ENCODE measurements around the gene ACAP2. TPM values are rescaled to one million over a fixed set of nuclear protein-coding genes. Genes with fewer than 3 reads are reported as not detected.

Gene ACAP2
- total and polyA plus RNA-seq, 12 donors: 4.3 to 26.7 (median 15.0) TPM

- peaks cover 10 to 32% (median 20%) of the 10 kb centered on the region in 9 donors for H3K4me1 ChIP-seq
- DNase-seq (no peak), ATAC-seq (no peak)
- H3K36me3 ChIP-seq: peaks cover 0 to 13% (median 0%) of the 10 kb centered on the region in 9 donors
- no peak overlapping the region for H3K27ac ChIP-seq
- intact Hi-C loops (cut with DNase I): loop anchor here in 2 of 10 donors (5.0 kb wide), 2 partner anchors 73 to 88 kb away; no protein-coding TSS in a partner anchor
- 96 to 98% methylated on average over 3 of the region's 3 CpGs for WGBS, 2 donors
- no peak for TF ChIP-seq CTCF (IDR thresholded peaks at IDR 0.05)
- H3K4me3 ChIP-seq: no peak overlapping the region
- no peaks in the 10 kb centered on the region for H3K9me3 ChIP-seq
- H3K27me3 ChIP-seq: no peaks in the 10 kb centered on the region
These were observed 217.7 kb downstream of the ACAP2 start for GRCh38 chr3:195224980-195225580.

Other genes starting within 250 kb of the ACAP2 start
- 1 to 10 TPM; 2.2 to 7.2 (median 3.6) TPM for gene XXYLT1, start 171.9 kb downstream of the ACAP2 start, total RNA-seq
- gene XXYLT1, start 171.9 kb downstream of the ACAP2 start, polyA plus RNA-seq: 1 to 10 TPM; 2.7 to 4.5 TPM
- gene PPP1R2, start 100.3 kb upstream of the ACAP2 start, total RNA-seq: 10 to 100 TPM; 37.6 to 55.2 (median 41.0) TPM
- 10 to 100 TPM; 15.4 to 24.9 TPM for gene PPP1R2, start 100.3 kb upstream of the ACAP2 start, polyA plus RNA-seq
- gene APOD, start 140.9 kb upstream of the ACAP2 start, total RNA-seq: 100 to 1,000 TPM in 6 of 10 donors, 10 to 100 TPM in 4; 73.9 to 582 (median 104) TPM
- gene APOD, start 140.9 kb upstream of the ACAP2 start, polyA plus RNA-seq: 100 to 1,000 TPM; 199 to 235 TPM

Measured in heart right ventricle (tissue), 16 donors.